Effector CD8-positive, alpha-beta T cell (primary cell): Measurements from ENCODE around the gene NELFB.

Source experiments
- DNase-seq: peaks from one replicate; lab custom pipeline; 2025; lab: John Stamatoyannopoulos, UW

NELFB gene

GRCh38 chr9:137281345-137282116 lies 26.4 kb downstream of the NELFB start:
- no peak for DNase-seq

DNA sequence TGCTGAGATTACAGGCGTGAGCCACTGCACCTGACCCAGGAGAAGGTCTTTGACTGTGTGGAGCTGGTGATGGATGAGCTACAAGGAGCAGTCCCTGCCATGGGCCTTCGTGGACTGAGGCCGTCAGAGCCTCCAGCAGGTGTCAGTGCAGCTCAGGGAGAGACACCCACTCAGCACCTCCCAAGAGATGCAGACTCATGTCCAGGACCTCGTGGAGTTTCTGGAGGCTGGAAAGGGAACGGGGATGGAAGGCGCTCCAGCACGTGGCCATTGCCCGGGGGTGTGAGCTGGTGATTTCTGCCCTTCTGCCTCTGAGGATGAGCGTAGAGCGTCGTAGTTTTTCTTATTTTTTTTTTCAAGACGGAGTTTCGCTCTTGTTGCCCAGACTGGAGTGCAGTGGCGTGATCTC lies 31.9 kb downstream of the NELFB start:
- no peak for DNase-seq

GRCh38 chr9:137293094-137293481 lies 38.0 kb downstream of the NELFB start:
- no peak for DNase-seq

- DNase-seq: no peak
Observed at GRCh38 chr9:137293482-137294090, 38.5 kb downstream of the NELFB start.

DNA sequence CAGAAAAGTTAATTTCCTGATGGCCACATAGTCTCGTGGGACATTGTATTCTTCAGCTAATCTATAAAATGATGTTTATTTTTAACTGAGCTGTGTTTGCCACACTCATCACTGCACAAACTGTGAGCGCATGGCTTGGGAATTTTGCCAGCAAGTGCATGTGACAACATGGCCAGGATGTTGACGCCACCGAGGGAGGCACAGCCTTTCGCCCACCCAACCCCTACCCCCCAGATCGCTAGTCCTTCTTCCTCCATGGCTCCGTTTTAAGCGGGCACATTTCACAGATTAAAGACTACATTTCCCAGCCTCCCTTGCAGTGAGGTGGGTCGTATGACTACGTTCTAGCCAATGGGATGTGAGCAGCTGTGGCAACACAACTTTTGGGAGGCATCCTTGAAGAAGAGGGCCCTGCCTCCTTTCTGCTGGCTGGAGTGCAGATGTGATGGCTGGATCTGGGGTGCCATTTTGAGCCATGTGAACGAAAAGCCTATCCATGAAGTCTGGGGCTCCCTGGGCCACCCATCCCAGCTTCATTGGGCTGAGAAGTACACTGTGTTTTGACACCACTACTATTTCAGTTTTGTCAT lies 39.1 kb downstream of the NELFB start:
- DNase-seq: no peak

GRCh38 chr9:137294681-137295237 lies 39.6 kb downstream of the NELFB start:
- no peak for DNase-seq

- peak; percentile 18 for DNase-seq
Observed at GRCh38 chr9:137295238-137295811, 40.2 kb downstream of the NELFB start.

GRCh38 chr9:137295849-137296669 lies 40.9 kb downstream of the NELFB start:
- DNase-seq: no peak

DNA sequence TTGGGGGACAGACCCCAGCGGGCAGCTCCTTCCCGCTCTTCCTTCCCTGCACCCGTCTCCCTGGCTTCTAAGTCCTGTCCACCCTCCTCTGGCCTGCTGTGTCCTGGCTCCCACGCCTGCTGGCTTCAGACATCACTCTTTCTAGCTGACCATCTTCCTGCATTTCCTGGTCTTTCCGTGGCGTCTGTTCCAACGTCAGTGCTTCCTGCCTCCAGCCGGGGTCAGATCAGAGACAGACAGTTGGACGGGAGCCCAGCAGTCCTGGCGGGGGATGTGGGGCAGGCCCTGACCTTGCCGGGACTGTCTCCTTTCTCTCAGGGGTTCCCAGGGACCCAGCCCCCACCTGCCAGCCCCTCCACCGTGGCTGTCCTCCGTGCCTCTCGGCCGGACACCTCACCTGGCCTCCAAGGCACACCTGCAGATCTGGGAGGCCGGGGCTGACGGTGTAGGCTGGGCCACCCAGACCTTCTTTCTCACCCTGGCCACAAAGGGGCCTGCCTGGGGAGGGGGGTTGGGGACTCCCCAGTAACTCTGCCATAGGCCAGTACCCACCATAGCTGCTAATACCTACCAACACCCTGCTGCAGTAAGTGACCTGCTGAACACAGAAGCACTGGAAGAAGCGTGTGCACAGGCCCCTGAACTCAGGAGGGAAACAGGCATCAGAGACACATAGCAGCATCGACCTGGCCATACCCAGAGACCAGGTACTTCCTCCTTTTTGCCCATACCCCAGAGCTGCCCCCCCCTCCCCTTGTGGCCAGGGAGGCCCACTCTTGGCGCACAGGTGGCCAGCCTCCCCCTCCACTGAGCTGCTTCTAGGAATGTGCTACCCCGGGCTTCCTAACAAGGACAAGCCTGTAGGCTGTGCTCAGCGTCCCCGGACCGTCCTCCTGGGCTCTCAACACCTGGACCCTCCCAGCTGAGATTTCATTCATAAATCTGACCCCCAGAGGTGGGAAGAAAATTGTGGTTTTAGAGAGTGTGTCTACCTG lies 41.8 kb downstream of the NELFB start:
- no peak for DNase-seq

GRCh38 chr9:137297966-137298365 lies 42.8 kb downstream of the NELFB start:
- no peak for DNase-seq

- DNase-seq: no peak
Observed at GRCh38 chr9:137298401-137299202, 43.5 kb downstream of the NELFB start.

DNA sequence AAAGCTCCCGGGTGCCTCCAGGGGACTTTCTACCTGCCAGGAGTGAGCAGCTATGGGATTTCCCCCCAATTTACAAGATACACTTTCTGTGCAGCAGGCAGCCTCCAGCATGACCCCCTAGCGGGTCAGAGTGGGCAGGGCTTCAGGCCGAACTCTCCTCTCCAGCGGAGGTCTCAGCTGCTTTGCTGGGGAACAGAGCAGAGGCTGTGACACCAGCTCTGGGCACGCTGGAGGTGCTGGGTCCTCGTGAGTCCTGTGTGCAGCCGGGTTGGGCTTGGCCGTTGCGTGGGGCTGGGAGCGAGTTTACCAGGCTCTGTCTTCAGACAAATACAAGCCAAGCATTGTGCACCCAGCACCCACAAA lies 44.1 kb downstream of the NELFB start:
- DNase-seq: no peak

- no peak for DNase-seq
Observed at GRCh38 chr9:137299938-137300337, 44.8 kb downstream of the NELFB start.

DNA sequence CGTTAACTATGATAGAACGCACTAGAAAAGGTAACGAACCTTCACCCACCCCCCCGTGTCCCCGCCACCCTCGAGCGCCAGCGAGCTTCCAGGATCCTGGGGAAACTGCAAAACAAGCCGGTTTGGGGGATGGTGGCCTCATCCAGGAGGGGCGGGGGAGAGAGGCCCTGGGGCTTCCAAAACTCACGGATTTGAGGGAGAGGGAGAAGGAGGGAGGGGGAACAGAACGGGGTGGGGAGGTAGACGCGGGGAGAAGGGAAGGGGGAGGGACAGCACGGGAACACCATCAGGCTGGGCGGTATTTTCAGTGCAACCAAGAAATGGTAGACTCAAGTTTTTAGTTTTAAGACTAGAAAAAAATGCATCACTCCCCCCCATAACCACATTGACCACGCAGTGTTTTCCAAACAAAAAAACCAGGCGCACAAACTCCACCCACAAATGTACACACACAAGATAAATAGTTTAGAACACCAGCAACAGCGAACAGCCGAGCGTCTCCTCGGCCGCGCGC lies 45.5 kb downstream of the NELFB start:
- no peak for DNase-seq

DNA sequence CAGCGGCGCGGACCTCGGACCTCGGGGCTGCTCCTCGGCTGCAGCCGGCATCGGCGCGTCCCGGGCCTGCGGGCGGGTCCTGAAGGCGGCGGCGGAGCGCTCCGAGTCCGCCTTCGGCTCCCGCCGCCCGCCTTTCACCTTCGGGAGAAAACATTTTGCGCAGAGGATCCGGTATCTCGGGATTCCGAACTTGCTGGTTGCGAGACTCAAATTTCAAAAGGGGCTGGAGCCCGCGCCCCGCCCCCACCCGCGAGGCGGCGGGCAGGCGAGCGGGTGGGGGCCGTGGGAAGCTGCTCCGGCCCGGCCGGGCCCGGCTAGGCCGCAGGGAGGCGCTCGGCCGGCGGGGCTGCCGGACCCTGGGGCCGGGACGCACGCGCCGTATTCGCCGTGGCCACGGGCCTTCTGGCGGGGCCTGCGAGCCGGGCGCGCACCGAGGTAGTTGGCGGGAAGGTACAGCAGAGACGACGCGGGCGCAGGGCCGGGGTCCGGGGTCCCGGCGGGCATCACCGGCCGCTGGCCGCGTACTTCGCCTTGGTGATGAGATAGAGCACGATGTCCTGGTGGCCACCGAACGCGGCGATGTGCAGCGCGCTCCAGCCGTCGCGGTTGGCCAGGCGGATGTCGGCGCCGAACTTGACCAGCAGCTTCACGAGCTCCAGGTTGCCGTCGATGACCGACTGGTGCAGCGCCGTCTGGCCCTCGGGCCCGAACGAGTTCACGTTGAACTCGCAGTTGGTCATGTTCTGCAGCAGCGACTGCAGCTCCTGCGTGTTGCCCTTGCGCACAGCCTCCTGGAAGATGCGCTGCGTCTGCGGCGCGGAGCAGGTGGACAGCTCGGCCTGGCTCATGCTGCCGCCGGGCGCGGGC lies 46.2 kb downstream of the NELFB start:
- DNase-seq: no peak

GRCh38 chr9:137302118-137302448 lies 47.0 kb downstream of the NELFB start, which contains the start of gene NRARP:
TSS of gene NRARP (minus strand) at chr9:137302271. CDS start at chr9:137301928, 343 bp downstream.
- peak; percentile 91 for DNase-seq

- no peak for DNase-seq
Observed at GRCh38 chr9:137302449-137303150, 47.5 kb downstream of the NELFB start.
